ENCODE measurements around the gene DISC1. TPM values are rescaled to one million over a fixed set of nuclear protein-coding genes. Genes with fewer than 3 reads are reported as not detected.

DISC1 gene
- total and polyA plus RNA-seq, 2 donors (not counting 3 experiments of a cell fraction or from before 2014, with no cell fraction given): 3.3 to 14.7 TPM

- DNase-seq (ENCODE audit: low read depth, low spot score) (no peak), FAIRE-seq (no peak)
- no TSS peak for BruUV-seq (replicated peaks)
- POLR2A ChIA-PET: no interaction called here
- Histone ChIP-seq H3K4me3 (replicated peaks in 1 of 3; ENCODE audit: insufficient read depth in 1 of 3, low read depth in 1 of 3, low read length in 3 of 3) (no peak overlapping the region), H4K20me1 (replicated peaks; ENCODE audit: control insufficient read depth, extremely low read depth, insufficient read depth, low read length) (no peaks in the 10 kb centered on the region), H3K9me1 (replicated peaks; ENCODE audit: control insufficient read depth, extremely low read depth, insufficient read depth, low read length) (no peaks in the 10 kb centered on the region), H3K9me3 (replicated peaks; ENCODE audit: control insufficient read depth, insufficient read depth, low read length) (no peaks in the 10 kb centered on the region), H3K27me3 (ENCODE audit: control insufficient read depth in 2 of 2, insufficient read depth in 2 of 2, low read length in 2 of 2) (no peaks in the 10 kb centered on the region), H3K79me2 (ENCODE audit: control insufficient read depth, insufficient read depth, low read length) (no peaks in the 10 kb centered on the region), H3K9ac (replicated peaks; ENCODE audit: extremely low read depth, insufficient read depth, low read length) (no peak overlapping the region), H3K4me1 (ENCODE audit: control insufficient read depth, extremely low read depth, insufficient read depth, low read length) (no peaks in the 10 kb centered on the region), H3K36me3 (ENCODE audit: control insufficient read depth in 2 of 2, extremely low read depth in 1 of 2, insufficient read depth in 2 of 2, low read length in 2 of 2) (no peaks in the 10 kb centered on the region), H3K4me2 (ENCODE audit: insufficient read depth, low read length) (no peak overlapping the region), H2AFZ (ENCODE audit: low read depth, low read length) (no peak overlapping the region), H3K27ac (ENCODE audit: insufficient read depth, low read depth, low read length) (no peak overlapping the region)
- TF ChIP-seq EZH2 (IDR thresholded peaks at IDR 0.05; ENCODE audit: borderline replicate concordance, low read depth, low read length, severe bottlenecking): no peak
- TF ChIP-seq CTCF (IDR thresholded peaks at IDR 0.05; ENCODE audit: extremely low read depth in 1 of 2, insufficient read depth in 1 of 2, low read depth in 1 of 2, low read length in 2 of 2): no peak
- no peak for TF ChIP-seq POLR2AphosphoS5 (IDR thresholded peaks at IDR 0.05; ENCODE audit: insufficient read depth, low read depth, low read length)
- TF ChIP-seq FOS (IDR thresholded peaks at IDR 0.05; ENCODE audit: borderline replicate concordance, insufficient read depth, low read length): no peak
- TF ChIP-seq MYC (IDR thresholded peaks at IDR 0.05; ENCODE audit: low read depth, low read length): no peak
- no peak for TF ChIP-seq GATA2 (IDR thresholded peaks at IDR 0.05; ENCODE audit: insufficient read depth, insufficient read length, low read depth, low read length)
- intact Hi-C loops (cut with micrococcal nuclease): no loop called here
- CTCF ChIA-PET: no interaction called here
- dilution Hi-C loops (cut with MboI; ENCODE audit: extremely low pct_ligation_motif_present, low sequenced_read_pairs): no loop called here
These were observed 464.2 kb downstream of the DISC1 start for GRCh38 chr1:232090816-232091215.

Small RNA genes within 50 kb of the gene (small RNA-seq; reads per million reads assigned to genes)
- gene RF02102 (ENCODE audit: insufficient read depth, insufficient read length, low read depth, low replicate concordance) (not detected), gene RNU5A-5P (ENCODE audit: insufficient read depth, insufficient read length, low read depth, low replicate concordance) (not detected)

Other genes with a start within 250 kb of the DISC1 start
- 37.4 and 38.1 TPM in 2 replicates for gene EGLN1, start 204.5 kb upstream of the DISC1 start, total RNA-seq
- gene EGLN1, start 204.5 kb upstream of the DISC1 start, polyA plus RNA-seq: 11.5 and 13.7 TPM in 2 replicates
- gene TSNAX, start 98.1 kb upstream of the DISC1 start, total RNA-seq: 26.3 and 26.4 TPM in 2 replicates
- gene TSNAX, start 98.1 kb upstream of the DISC1 start, polyA plus RNA-seq: 6.3 and 6.7 TPM in 2 replicates